Vagina (tissue), 2 donors: ENCODE results near the gene PNP. TPM values are rescaled to one million over a fixed set of nuclear protein-coding genes. Genes with fewer than 3 reads are reported as not detected.
"Not testable (repeated sequence)": the region's sequence is repeated elsewhere in the genome, so short reads cannot be mapped to it uniquely, and the experiment has no call there.

Source experiments
- DNase-seq, 2 donors: peaks; one replicate each; pipeline ENCODE4 v3.0.0-alpha.2; 2017; ENCODE audit errors: extremely low spot score in 2 of 2
- H3K27ac ChIP-seq: fragments of 200-600 bp; sonication (generic); one replicate; pipeline ENCODE4 v1.5.1; 2019
- H3K27me3 ChIP-seq: fragments of 200-600 bp; sonication (generic); one replicate; pipeline ENCODE4 v1.5.1; 2019
- H3K36me3 ChIP-seq, 2 donors: fragments of 200-600 bp; sonication (generic); one replicate each; pipeline ENCODE4 v1.5.1; 2017 to 2019
- H3K4me1 ChIP-seq: fragments of 200-600 bp; sonication (generic); one replicate; pipeline ENCODE4 v1.5.1; 2019
- H3K4me3 ChIP-seq, 2 donors: fragments of 200-600 bp; sonication (generic); 1 replicate in 1 of 2; 2 replicates in 1 of 2; pipeline ENCODE4 v1.5.1; 2016 to 2019
- H3K9me3 ChIP-seq: fragments of 200-600 bp; sonication (generic); one replicate; pipeline ENCODE4 v1.5.1; 2019
- CTCF ChIP-seq, 3 experiments: fragments of 450-650 bp in 2 of 3; fragments of 200-600 bp in 1 of 3; sonication (generic) in 1 of 3; IDR thresholded peaks; one replicate each; pipeline ENCODE4 v1.5.1; 2017 to 2019; ENCODE audit warnings: antibody characterized with exemption in 3 of 3, mild to moderate bottlenecking in 2 of 3, moderate library complexity in 2 of 3
- POLR2A ChIP-seq, 2 donors: fragments of 450-650 bp; IDR thresholded peaks; one replicate each; pipeline ENCODE4 v1.6.1; 2017; ENCODE audit warnings: antibody characterized with exemption in 2 of 2, mild to moderate bottlenecking in 2 of 2, moderate library complexity in 2 of 2
- POLR2AphosphoS5 ChIP-seq, 2 donors: sonication (generic); formaldehyde crosslinking; IDR thresholded peaks; one replicate each; pipeline ENCODE4 v1.9.0; 2017; ENCODE audit warnings: antibody characterized with exemption in 2 of 2, mild to moderate bottlenecking in 2 of 2, low read depth in 1 of 2; ENCODE audit not compliant: insufficient read depth in 1 of 2
- intact Hi-C: fragments of 100-400 bp; cut with DNase I; formaldehyde crosslinking; loops from one replicate; pipeline ENCODE4 v1.15.1; 2023
- total RNA-seq: library from RNA; depleted of rRNA; stranded (reverse); fragments of >200 nt; gene quantifications from one replicate; pipeline ENCODE4 v1.2.3, GENCODE V29; 2016

The PNP gene
- total RNA-seq, 1 donor from 2014 or later: 64.6 TPM

DNA sequence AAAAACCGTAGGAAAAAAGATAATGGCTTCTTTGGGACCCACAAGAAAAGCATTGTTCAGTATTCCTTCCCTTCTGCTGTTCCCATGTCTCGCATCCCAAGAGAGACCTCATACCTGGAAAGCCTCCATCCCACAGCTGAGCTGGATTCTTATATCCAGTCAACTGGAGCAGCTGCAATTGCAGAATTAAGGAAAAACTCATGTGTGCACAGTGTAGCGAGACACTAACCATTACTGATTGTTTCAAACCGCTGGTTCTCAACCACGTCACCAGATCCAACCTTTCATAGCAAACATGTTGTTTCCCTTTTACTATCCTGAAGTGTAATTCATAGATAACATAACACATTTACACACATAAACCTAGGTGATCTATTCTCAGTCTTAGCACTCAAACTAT is 30.7 kb downstream of the PNP start:
- no peak for DNase-seq
- Histone ChIP-seq H3K9me3 (no peaks in the 10 kb centered on the region), H3K4me1 (no peaks in the 10 kb centered on the region), H3K27me3 (no peaks in the 10 kb centered on the region), H3K27ac (no peak overlapping the region), H3K36me3 (no peaks in the 10 kb centered on the region), H3K4me3 (no peak overlapping the region)
- TF ChIP-seq CTCF (IDR thresholded peaks at IDR 0.05) (no peak), POLR2A (IDR thresholded peaks at IDR 0.05) (no peak), POLR2AphosphoS5 (IDR thresholded peaks at IDR 0.05; ENCODE audit: insufficient read depth in 1 of 2, low read depth in 1 of 2) (no peak)
- intact Hi-C loops: no loop called here

- no peak for DNase-seq
- Histone ChIP-seq H3K27ac (no peak overlapping the region), H3K4me1 (no peaks in the 10 kb centered on the region), H3K36me3 (no peaks in the 10 kb centered on the region), H3K4me3 (no peak overlapping the region), H3K9me3 (no peaks in the 10 kb centered on the region), H3K27me3 (no peaks in the 10 kb centered on the region)
- intact Hi-C loops: no loop called here
- TF ChIP-seq POLR2A (IDR thresholded peaks at IDR 0.05) (no peak), POLR2AphosphoS5 (IDR thresholded peaks at IDR 0.05; ENCODE audit: insufficient read depth in 1 of 2, low read depth in 1 of 2) (no peak), CTCF (IDR thresholded peaks at IDR 0.05) (no peak)
Measured at GRCh38 chr14:20501346-20501745, 32.1 kb downstream of the PNP start.

GRCh38 chr14:20503898-20504297 is 34.7 kb downstream of the PNP start:
- Histone ChIP-seq H3K27me3 (no peaks in the 10 kb centered on the region), H3K4me3 (no peak overlapping the region), H3K9me3 (no peaks in the 10 kb centered on the region), H3K27ac (no peak overlapping the region), H3K4me1 (no peaks in the 10 kb centered on the region), H3K36me3 (no peaks in the 10 kb centered on the region)
- intact Hi-C loops: no loop called here
- TF ChIP-seq POLR2AphosphoS5 (IDR thresholded peaks at IDR 0.05; ENCODE audit: insufficient read depth in 1 of 2, low read depth in 1 of 2) (no peak), CTCF (IDR thresholded peaks at IDR 0.05) (no peak), POLR2A (IDR thresholded peaks at IDR 0.05) (no peak)
- no peak for DNase-seq

DNA sequence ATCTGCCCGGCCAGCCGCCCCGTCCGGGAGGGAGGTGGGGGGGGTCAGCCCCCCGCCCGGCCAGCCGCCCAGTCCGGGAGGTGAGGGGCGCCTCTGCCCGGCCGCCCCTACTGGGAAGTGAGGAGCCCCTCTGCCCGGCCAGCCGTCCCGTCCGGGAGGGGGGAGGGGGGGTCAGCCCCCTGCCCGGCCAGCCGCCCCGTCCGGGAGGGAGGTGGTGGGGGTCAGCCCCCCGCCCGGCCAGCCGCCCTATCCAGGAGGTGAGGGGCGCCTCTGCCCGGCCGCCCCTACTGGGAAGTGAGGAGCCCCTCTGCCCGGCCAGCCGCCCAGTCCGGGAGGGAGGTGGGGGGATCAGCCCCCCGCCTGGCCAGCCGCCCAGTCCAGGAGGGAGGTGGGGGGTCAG is 37.1 kb downstream of the PNP start:
- H3K4me1 ChIP-seq, H3K36me3 ChIP-seq, H3K4me3 ChIP-seq, H3K27ac ChIP-seq, H3K27me3 ChIP-seq, DNase-seq, H3K9me3 ChIP-seq, intact Hi-C loops: not testable (repeated sequence)

GRCh38 chr14:20506752-20507151 is 37.5 kb downstream of the PNP start:
- H3K36me3 ChIP-seq, DNase-seq, H3K4me3 ChIP-seq, H3K4me1 ChIP-seq, intact Hi-C loops, H3K27me3 ChIP-seq, H3K27ac ChIP-seq, H3K9me3 ChIP-seq: not testable (repeated sequence)

GRCh38 chr14:20507537-20507936 is 38.3 kb downstream of the PNP start:
- H3K27me3 ChIP-seq, intact Hi-C loops, DNase-seq, H3K36me3 ChIP-seq, H3K4me1 ChIP-seq, H3K9me3 ChIP-seq, H3K27ac ChIP-seq, H3K4me3 ChIP-seq: not testable (repeated sequence)

GRCh38 chr14:20508367-20508766 is 39.2 kb downstream of the PNP start:
- no peaks in the 10 kb centered on the region for H3K27me3 ChIP-seq
- H3K4me1 ChIP-seq: no peaks in the 10 kb centered on the region
- intact Hi-C loops: no loop called here
- no peaks in the 10 kb centered on the region for H3K36me3 ChIP-seq
- TF ChIP-seq POLR2A (IDR thresholded peaks at IDR 0.05) (no peak), POLR2AphosphoS5 (IDR thresholded peaks at IDR 0.05; ENCODE audit: insufficient read depth in 1 of 2, low read depth in 1 of 2) (no peak), CTCF (IDR thresholded peaks at IDR 0.05) (no peak)
- H3K27ac ChIP-seq: no peak overlapping the region
- no peak overlapping the region for H3K4me3 ChIP-seq
- no peaks in the 10 kb centered on the region for H3K9me3 ChIP-seq
- DNase-seq: no peak
